A549 (cell line): ENCODE measurements around the gene ALDH1A1. TPM values are rescaled to one million over a fixed set of nuclear protein-coding genes. Genes with fewer than 3 reads are reported as not detected.

Experiments used
- ATAC-seq, 2 experiments: fragments of 200-7000 bp in 1 of 2; fragments of >200 bp in 1 of 2; cut with Nextera tagmentation in 1 of 2; cut with Tn5 transposase in 1 of 2; 3 replicates each; pipeline versions ENCODE4 v1.8.0 to v1.9.1; 2018 to 2020; ENCODE audit warnings: mild to moderate bottlenecking in 1 of 2, moderate library complexity in 1 of 2
- CTCF ChIA-PET: fragments of 300-600 bp; sonication (Branson Sonifier 250); formaldehyde crosslinking; extraction: SDS; loops from one replicate; lab custom pipeline; 2021; ENCODE audit warnings: antibody characterized with exemption, inconsistent platforms; lab: Yijun Ruan, JAX
- POLR2A ChIA-PET: fragments of 350-600 bp; formaldehyde crosslinking; extraction: SDS; loops from one replicate; lab custom pipeline; 2021; ENCODE audit warnings: antibody characterized with exemption, inconsistent platforms; lab: Yijun Ruan, JAX
- DNase-seq, 2 experiments: peaks; one replicate each; pipeline versions ENCODE4 v3.0.0 to v3.0.0-alpha.2; 2011 to 2016; ENCODE audit warnings: low read depth in 1 of 2, low spot score in 1 of 2
- FAIRE-seq: peaks from 2 replicates; lab custom pipeline; 2011; peaks lifted over from hg19 to GRCh38; lab: Jason Lieb, UNC
- H3K27ac ChIP-seq, 2 experiments: fragments of >200 bp; sonication (Bioruptor Twin); formaldehyde crosslinking; 3 replicates each; pipeline ENCODE4 v1.5.1; 2016 to 2017
- H3K4me1 ChIP-seq: fragments of >200 bp; sonication (Bioruptor Twin); formaldehyde crosslinking; 3 replicates; pipeline ENCODE4 v1.6.1; 2016
- H3K4me2 ChIP-seq: fragments of >200 bp; sonication (Bioruptor Twin); formaldehyde crosslinking; 3 replicates; pipeline ENCODE4 v1.6.1; 2016
- H3K4me3 ChIP-seq: fragments of >200 bp; sonication (Bioruptor Twin); formaldehyde crosslinking; 3 replicates; pipeline ENCODE4 v1.5.1; 2016
- H3K9me3 ChIP-seq: fragments of >200 bp; sonication (Bioruptor Twin); formaldehyde crosslinking; 3 replicates; pipeline ENCODE4 v1.6.1; 2016
- BHLHE40 ChIP-seq: IDR thresholded peaks from 2 replicates; pipeline ENCODE4 v1.6.1; 2012; ENCODE audit warnings: low read depth, low read length, inconsistent platforms
- CBX2 ChIP-seq: fragments of 200-600 bp; sonication (generic); IDR thresholded peaks from 2 replicates; pipeline ENCODE4 v1.6.1; 2016; ENCODE audit warnings: low read depth, mild to moderate bottlenecking, borderline replicate concordance
- CBX8 ChIP-seq: fragments of 200-600 bp; sonication (generic); IDR thresholded peaks from 2 replicates; pipeline ENCODE4 v1.6.1; 2016
- CEBPB ChIP-seq, 2 experiments: fragments of >200 bp in 1 of 2; sonication (Bioruptor Twin) in 1 of 2; formaldehyde crosslinking in 1 of 2; IDR thresholded peaks; 2 replicates each; pipeline ENCODE4 v1.6.1; 2012 to 2016
- CHD2 ChIP-seq: fragments of 150-350 bp; IDR thresholded peaks from 2 replicates; pipeline ENCODE4 v1.6.1; 2014; ENCODE audit warnings: low read length; ENCODE audit not compliant: partially characterized antibody
- CHD4 ChIP-seq: fragments of 200-600 bp; sonication (generic); IDR thresholded peaks from 2 replicates; pipeline ENCODE4 v1.6.1; 2016; ENCODE audit warnings: antibody characterized with exemption, mild to moderate bottlenecking, borderline replicate concordance
- EHF ChIP-seq: fragments of 250-450 bp; sonication (Bioruptor Pico); IDR thresholded peaks from 2 replicates; pipeline ENCODE4 v1.5.0; 2020; ENCODE audit warnings: mild to moderate bottlenecking
- EP300 ChIP-seq, 2 experiments: fragments of >200 bp; sonication (Bioruptor Twin); formaldehyde crosslinking; IDR thresholded peaks; 2 replicates in 1 of 2; 3 replicates in 1 of 2; pipeline ENCODE4 v1.6.1; 2016 to 2017
- FOSB ChIP-seq: fragments of 250-450 bp; sonication (Bioruptor Pico); IDR thresholded peaks from 2 replicates; pipeline ENCODE4 v1.5.0; 2020; ENCODE audit warnings: mild to moderate bottlenecking, moderate library complexity
- FOSL2 ChIP-seq, 2 experiments: fragments of 450-650 bp in 1 of 2; fragments of >200 bp in 1 of 2; sonication (Bioruptor Twin) in 1 of 2; formaldehyde crosslinking; IDR thresholded peaks; 2 replicates each; pipeline versions ENCODE4 v1.5.0 to v1.6.1; 2016 to 2020; ENCODE audit warnings: mild to moderate bottlenecking in 1 of 2, moderate library complexity in 1 of 2
- FOXS1 ChIP-seq: fragments of 250-450 bp; sonication (Bioruptor Pico); IDR thresholded peaks from 2 replicates; pipeline ENCODE4 v1.5.0; 2020; ENCODE audit warnings: mild to moderate bottlenecking, moderate library complexity
- GATA3 ChIP-seq: IDR thresholded peaks from 2 replicates; pipeline ENCODE4 v1.6.1; 2012; ENCODE audit warnings: borderline replicate concordance
- HEYL ChIP-seq: fragments of 250-450 bp; sonication (Bioruptor Pico); IDR thresholded peaks from 2 replicates; pipeline ENCODE4 v1.8.0; 2021; ENCODE audit warnings: mild to moderate bottlenecking, moderate library complexity
- HMGXB4 ChIP-seq: fragments of 250-450 bp; sonication (Bioruptor Pico); IDR thresholded peaks from 2 replicates; pipeline ENCODE4 v1.5.0; 2021; ENCODE audit warnings: mild to moderate bottlenecking, moderate library complexity, borderline replicate concordance
- HOXA7 ChIP-seq: fragments of 250-450 bp; sonication (Bioruptor Pico); IDR thresholded peaks from 2 replicates; pipeline ENCODE4 v1.5.0; 2020; ENCODE audit warnings: mild to moderate bottlenecking, moderate library complexity
- HOXB5 ChIP-seq: fragments of 250-450 bp; sonication (Bioruptor Pico); IDR thresholded peaks from 2 replicates; pipeline ENCODE4 v1.5.0; 2020; ENCODE audit warnings: mild to moderate bottlenecking, moderate library complexity
- JUN ChIP-seq, 2 experiments: fragments of >200 bp; sonication (Bioruptor Twin); formaldehyde crosslinking; IDR thresholded peaks; 2 replicates in 1 of 2; 3 replicates in 1 of 2; pipeline ENCODE4 v1.6.1; 2016 to 2017
- KDM5A ChIP-seq: fragments of 200-600 bp; sonication (generic); IDR thresholded peaks from 2 replicates; pipeline ENCODE4 v1.6.1; 2016; ENCODE audit warnings: antibody characterized with exemption, mild to moderate bottlenecking
- MAFK ChIP-seq: fragments of 450-650 bp; IDR thresholded peaks from 2 replicates; pipeline ENCODE4 v1.6.1; 2014; ENCODE audit not compliant: partially characterized antibody
- MAZ ChIP-seq: fragments of 150-350 bp; IDR thresholded peaks from 2 replicates; pipeline ENCODE4 v1.6.1; 2014; ENCODE audit warnings: antibody characterized with exemption, low read depth, low read length, borderline replicate concordance
- MYC ChIP-seq: IDR thresholded peaks from 2 replicates; pipeline ENCODE4 v1.6.1; 2012; ENCODE audit warnings: mild to moderate bottlenecking, inconsistent platforms, low read length, improper control_type of control experiment, borderline replicate concordance
- PHF8 ChIP-seq: fragments of 200-600 bp; sonication (generic); IDR thresholded peaks from 2 replicates; pipeline ENCODE4 v1.6.1; 2016; ENCODE audit warnings: low read depth, mild to moderate bottlenecking, antibody characterized with exemption, moderate library complexity, borderline replicate concordance
- POLR2AphosphoS2 ChIP-seq: conservative IDR thresholded peaks from 2 replicates; pipeline ENCODE4 v1.6.1; 2012; ENCODE audit warnings: low read length, improper control_type of control experiment, inconsistent platforms
- RAD21 ChIP-seq, 2 experiments: fragments of >200 bp in 1 of 2; sonication (Bioruptor Twin) in 1 of 2; formaldehyde crosslinking in 1 of 2; IDR thresholded peaks in 1 of 2; conservative IDR thresholded peaks in 1 of 2; 2 replicates in 1 of 2; 3 replicates in 1 of 2; pipeline ENCODE4 v1.6.1; 2012 to 2018; ENCODE audit warnings: inconsistent platforms in 1 of 2
- RARB ChIP-seq: fragments of 250-450 bp; sonication (Bioruptor Pico); IDR thresholded peaks from 2 replicates; pipeline ENCODE4 v1.8.0; 2021; ENCODE audit warnings: mild to moderate bottlenecking, moderate library complexity
- RCOR1 ChIP-seq: fragments of 150-350 bp; IDR thresholded peaks from 2 replicates; pipeline ENCODE4 v1.6.1; 2014; ENCODE audit warnings: antibody characterized with exemption, low read length, low read depth
- RNF2 ChIP-seq: fragments of 200-600 bp; sonication (generic); IDR thresholded peaks from 2 replicates; pipeline ENCODE4 v1.6.1; 2016; ENCODE audit warnings: low read depth, mild to moderate bottlenecking, antibody characterized with exemption, moderate library complexity, borderline replicate concordance
- SMC3 ChIP-seq: fragments of >200 bp; sonication (Bioruptor Twin); formaldehyde crosslinking; IDR thresholded peaks from 3 replicates; pipeline ENCODE4 v1.6.1; 2018; ENCODE audit warnings: inconsistent platforms
- TFCP2L1 ChIP-seq: fragments of 250-450 bp; sonication (Bioruptor Pico); IDR thresholded peaks from 2 replicates; pipeline ENCODE4 v1.5.0; 2021; ENCODE audit warnings: mild to moderate bottlenecking
- TP53 ChIP-seq: fragments of 250-450 bp; sonication (Bioruptor Pico); IDR thresholded peaks from 2 replicates; pipeline ENCODE4 v1.5.0; 2021; ENCODE audit warnings: mild to moderate bottlenecking, moderate library complexity
- ZC3H11A ChIP-seq: fragments of 450-650 bp; IDR thresholded peaks from 2 replicates; pipeline ENCODE4 v1.6.1; 2014; ENCODE audit warnings: antibody characterized with exemption, mild to moderate bottlenecking
- ZFP36 ChIP-seq: fragments of 450-650 bp; IDR thresholded peaks from 2 replicates; pipeline ENCODE4 v1.6.1; 2014; ENCODE audit warnings: borderline replicate concordance; ENCODE audit not compliant: partially characterized antibody
- ZSCAN20 ChIP-seq: fragments of 250-450 bp; sonication (Bioruptor Pico); IDR thresholded peaks from 2 replicates; pipeline ENCODE4 v1.8.0; 2022; ENCODE audit warnings: mild to moderate bottlenecking, moderate library complexity
- WGBS: methylation state at CpG from one replicate; pipeline ENCODE4 v1.1.6; 2017; ENCODE audit errors: missing lambda C conversion rate; 5-methylcytosine and 5-hydroxymethylcytosine counted together
- polyA plus RNA-seq, 4 experiments: library from polyadenylated mRNA; depleted of rRNA in 3 of 4; stranded (reverse); fragments of >200 nt; fragmentation: RNase III in 1 of 4; extraction: RNeasy Plus Mini Kit Qiagen cat#74134 plus additional on column Dnase treatment in 1 of 4; gene quantifications; 2 replicates in 3 of 4; 3 replicates in 1 of 4; pipeline ENCODE4 v1.2.3, GENCODE V29; 2011 to 2017

Gene ALDH1A1
- polyA plus RNA-seq, 2 of the 4 experiments (the other 2 are of a cell fraction), result 8,617 to 9,987 TPM

- H3K27ac ChIP-seq, result peak overlapping the region; percentile 19 to 52; a peak in 2 of 6 replicates
- WGBS, result 41% methylated on average over 3 of the region's 3 CpGs
- POLR2A ChIA-PET, result no interaction called here
- FAIRE-seq, result peak; percentile 61
- no peak overlapping the region; the same call in 2 of the 3 replicates for H3K4me3 ChIP-seq
- TF ChIP-seq POLR2AphosphoS2 (peak; percentile 98), FOXS1 (no peak), MAFK (peak; percentile 3), HMGXB4 (CRISPR knock-in tag) (peak; percentile 65; the same call in 1 of the 2 replicates), EHF (CRISPR knock-in tag) (peak; percentile 7; the same call in 1 of the 2 replicates), CBX2 (no peak), HOXA7 (peak; percentile 77), JUN (IDR thresholded peaks at IDR 0.05) (peak in 1 of 2 experiments; percentile 52; a peak in 3 of 5 replicates), TFCP2L1 (CRISPR knock-in tag) (peak; percentile 84), FOSL2 (IDR thresholded peaks at IDR 0.05) (no peak), FOSL2 (CRISPR knock-in tag; IDR thresholded peaks at IDR 0.05) (peak; percentile 26; the same call in 1 of the 2 replicates), RARB (peak; percentile 79), HOXB5 (CRISPR knock-in tag) (0 out of 2 replicates have a peak, but pooled peaks have one; percentile 19), FOSB (CRISPR knock-in tag) (peak; percentile 70), SMC3 (no peak), RNF2 (no peak), PHF8 (no peak), TP53 (CRISPR knock-in tag) (peak; percentile 68)
- TF ChIP-seq, all 56 proteins: peak for 12
- ATAC-seq (no peak), DNase-seq (no peak)
- CTCF ChIA-PET, result interaction anchor here (0.9 to 2.0 kb wide), 4 partner anchors 16 to 81 kb away, joined by 3 to 8 read pairs (median 4); no protein-coding TSS in a partner anchor
- H3K4me1 ChIP-seq, result peaks cover 99% of the 10 kb centered on the region
- no peaks in the 10 kb centered on the region for H3K9me3 ChIP-seq
- peak overlapping the region; percentile 47 for H3K4me2 ChIP-seq
Measured at GRCh38 chr9:72905514-72906480, 47.1 kb downstream of the ALDH1A1 start.

GRCh38 chr9:72904267-72905093, 48.4 kb downstream of the ALDH1A1 start:
- Histone ChIP-seq H3K4me3 (no peak overlapping the region), H3K27ac (peak overlapping the region; percentile 26 to 65; a peak in 5 of 6 replicates), H3K4me2 (peak overlapping the region; percentile 47), H3K4me1 (peaks cover 99% of the 10 kb centered on the region), H3K9me3 (no peaks in the 10 kb centered on the region)
- DNase-seq (no peak), FAIRE-seq (no peak), ATAC-seq (no peak)
- 32% methylated on average over 2 of the region's 2 CpGs for WGBS
- ChIA-PET CTCF (no interaction called here), POLR2A (no interaction called here)
- TF ChIP-seq EP300 (IDR thresholded peaks at IDR 0.05) (no peak), RCOR1 (no peak), HOXA7 (peak; percentile 91), ZC3H11A (no peak), EHF (CRISPR knock-in tag) (peak; percentile 52; the same call in 1 of the 2 replicates), ZFP36 (no peak), GATA3 (no peak), SMC3 (no peak), HOXB5 (CRISPR knock-in tag) (0 out of 2 replicates have a peak, but pooled peaks have one; percentile 50), HEYL (CRISPR knock-in tag) (no peak), FOSB (CRISPR knock-in tag) (peak; percentile 89), BHLHE40 (no peak), MAZ (no peak), CHD4 (no peak), RAD21 (conservative IDR thresholded peaks at IDR 0.05 in 1 of 2, IDR thresholded peaks at IDR 0.05 in 1 of 2) (no peak), JUN (IDR thresholded peaks at IDR 0.05) (peak in 1 of 2 experiments; percentile 50; a peak in 2 of 5 replicates), FOSL2 (IDR thresholded peaks at IDR 0.05) (no peak), FOSL2 (CRISPR knock-in tag; IDR thresholded peaks at IDR 0.05) (0 out of 2 replicates have a peak, but pooled peaks have one; percentile 2), POLR2AphosphoS2 (peak; percentile 96), CBX8 (no peak), RARB (peak; percentile 45), ZSCAN20 (CRISPR knock-in tag) (no peak), MYC (no peak), KDM5A (no peak), CEBPB (IDR thresholded peaks at IDR 0.05) (no peak), CHD2 (no peak)
